Subcutaneous adipose tissue (tissue), 4 donors: ENCODE data around the gene CALD1. TPM values are rescaled to one million over a fixed set of nuclear protein-coding genes. Genes with fewer than 3 reads are reported as not detected.

Source experiments
- total RNA-seq, 4 donors: library from RNA; depleted of rRNA; stranded (reverse); fragments of >200 nt; gene quantifications; one replicate each; pipeline ENCODE4 v1.1.0, GENCODE V29; 2016
- TF ChIP-seq, protein P1 (sequence below): fragments of 450-650 bp; IDR thresholded peaks from one replicate; pipeline ENCODE4 v1.5.1; 2016; ENCODE audit warnings: low read depth, mild to moderate bottlenecking, control low read depth, antibody characterized with exemption, moderate library complexity

CALD1 gene
- total RNA-seq, 4 donors from 2014 or later: 142 to 278 (median 240) TPM

DNA sequence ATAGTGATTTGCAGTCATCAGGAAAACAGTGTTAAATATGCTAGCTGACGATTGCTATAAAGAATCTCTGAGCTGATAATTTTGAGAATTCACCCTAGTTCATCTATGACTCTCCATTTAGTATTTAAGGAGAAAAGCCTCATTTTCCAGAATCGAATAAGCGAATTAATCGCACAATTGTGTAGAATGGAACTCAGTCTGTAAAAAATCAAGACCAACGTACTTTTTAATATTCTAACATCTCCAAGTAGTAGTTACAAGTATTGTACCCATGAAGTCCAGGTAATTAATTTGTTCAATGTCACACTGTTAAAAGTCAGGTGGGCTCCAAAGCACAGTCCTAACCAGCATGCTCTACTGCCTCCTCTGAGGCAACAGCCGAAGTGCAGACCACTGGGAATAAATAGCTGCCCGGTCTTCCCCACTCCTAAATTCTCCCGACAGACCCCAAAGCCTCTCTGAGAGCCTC lies 206.5 kb downstream of the CALD1 start:
- TF ChIP-seq, protein P1, sequence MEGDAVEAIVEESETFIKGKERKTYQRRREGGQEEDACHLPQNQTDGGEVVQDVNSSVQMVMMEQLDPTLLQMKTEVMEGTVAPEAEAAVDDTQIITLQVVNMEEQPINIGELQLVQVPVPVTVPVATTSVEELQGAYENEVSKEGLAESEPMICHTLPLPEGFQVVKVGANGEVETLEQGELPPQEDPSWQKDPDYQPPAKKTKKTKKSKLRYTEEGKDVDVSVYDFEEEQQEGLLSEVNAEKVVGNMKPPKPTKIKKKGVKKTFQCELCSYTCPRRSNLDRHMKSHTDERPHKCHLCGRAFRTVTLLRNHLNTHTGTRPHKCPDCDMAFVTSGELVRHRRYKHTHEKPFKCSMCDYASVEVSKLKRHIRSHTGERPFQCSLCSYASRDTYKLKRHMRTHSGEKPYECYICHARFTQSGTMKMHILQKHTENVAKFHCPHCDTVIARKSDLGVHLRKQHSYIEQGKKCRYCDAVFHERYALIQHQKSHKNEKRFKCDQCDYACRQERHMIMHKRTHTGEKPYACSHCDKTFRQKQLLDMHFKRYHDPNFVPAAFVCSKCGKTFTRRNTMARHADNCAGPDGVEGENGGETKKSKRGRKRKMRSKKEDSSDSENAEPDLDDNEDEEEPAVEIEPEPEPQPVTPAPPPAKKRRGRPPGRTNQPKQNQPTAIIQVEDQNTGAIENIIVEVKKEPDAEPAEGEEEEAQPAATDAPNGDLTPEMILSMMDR: no peak

DNA sequence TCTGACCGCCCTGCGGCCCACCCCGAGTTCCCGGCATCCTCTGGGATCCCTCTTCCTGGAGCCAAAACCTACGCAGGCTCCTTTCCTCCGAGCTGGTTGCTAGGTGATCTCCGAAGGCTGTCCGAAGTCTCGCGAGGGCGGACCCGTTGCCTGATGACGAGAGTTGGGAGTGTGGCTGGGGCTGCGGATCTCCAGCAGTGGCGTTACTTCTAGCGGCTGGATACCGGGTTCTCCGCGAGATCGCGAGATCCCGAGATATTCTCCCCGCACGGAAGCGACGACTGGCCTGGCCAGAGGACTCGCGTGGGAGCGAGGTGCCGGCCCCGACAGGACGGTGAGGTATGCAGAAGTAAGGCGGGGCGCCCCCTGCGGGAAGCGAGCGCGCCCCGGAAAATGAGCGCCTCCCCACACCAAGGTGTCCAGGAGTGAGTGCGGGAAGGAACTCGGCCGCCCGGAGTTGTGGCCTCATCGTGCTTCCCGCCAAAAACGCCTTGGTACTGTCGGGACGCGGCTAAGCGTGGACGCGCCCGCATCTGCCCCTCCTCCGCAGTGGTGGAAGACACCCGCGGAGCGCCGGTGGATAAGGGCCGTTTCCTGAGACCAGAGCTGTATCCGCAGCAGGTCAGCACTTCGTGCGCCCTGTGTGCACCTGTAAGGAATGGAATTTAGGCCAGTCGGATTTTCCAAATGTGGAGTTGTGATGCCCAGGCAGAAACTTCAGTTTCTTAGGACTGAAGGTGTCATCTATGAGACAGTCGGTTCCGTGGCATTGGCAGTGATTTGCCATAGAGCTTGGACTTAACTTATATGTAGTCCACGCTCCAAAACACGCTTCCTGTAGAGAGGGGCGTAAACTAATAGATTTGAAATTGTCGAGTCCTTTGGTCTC lies 207.2 kb downstream of the CALD1 start, which contains the start of gene AGBL3:
Gene AGBL3, plus strand, starts transcription at position 146 of the 889 bp plus-strand sequence. CDS start 1,426 bp downstream, outside the sequence.
- TF ChIP-seq, protein P1: no peak

DNA sequence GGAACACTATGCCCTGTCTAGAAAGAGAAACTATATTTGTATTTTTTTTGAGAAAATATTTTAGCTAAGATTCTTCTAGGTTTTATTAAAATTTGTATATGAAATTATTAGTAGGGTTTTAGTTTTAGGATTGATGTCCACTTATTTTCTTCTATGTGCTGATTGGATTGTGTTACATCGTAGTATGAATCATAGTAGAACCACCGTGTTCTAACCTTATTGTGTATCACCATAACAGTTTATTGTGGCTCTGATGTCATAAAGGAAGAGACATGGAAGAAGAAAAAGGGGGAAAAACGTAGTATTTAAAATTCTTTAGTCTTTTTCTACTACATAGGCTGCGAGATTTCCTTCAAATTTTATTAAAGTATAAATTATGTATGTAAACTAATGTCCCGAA lies 208.7 kb downstream of the CALD1 start:
- TF ChIP-seq, protein P1: no peak

DNA sequence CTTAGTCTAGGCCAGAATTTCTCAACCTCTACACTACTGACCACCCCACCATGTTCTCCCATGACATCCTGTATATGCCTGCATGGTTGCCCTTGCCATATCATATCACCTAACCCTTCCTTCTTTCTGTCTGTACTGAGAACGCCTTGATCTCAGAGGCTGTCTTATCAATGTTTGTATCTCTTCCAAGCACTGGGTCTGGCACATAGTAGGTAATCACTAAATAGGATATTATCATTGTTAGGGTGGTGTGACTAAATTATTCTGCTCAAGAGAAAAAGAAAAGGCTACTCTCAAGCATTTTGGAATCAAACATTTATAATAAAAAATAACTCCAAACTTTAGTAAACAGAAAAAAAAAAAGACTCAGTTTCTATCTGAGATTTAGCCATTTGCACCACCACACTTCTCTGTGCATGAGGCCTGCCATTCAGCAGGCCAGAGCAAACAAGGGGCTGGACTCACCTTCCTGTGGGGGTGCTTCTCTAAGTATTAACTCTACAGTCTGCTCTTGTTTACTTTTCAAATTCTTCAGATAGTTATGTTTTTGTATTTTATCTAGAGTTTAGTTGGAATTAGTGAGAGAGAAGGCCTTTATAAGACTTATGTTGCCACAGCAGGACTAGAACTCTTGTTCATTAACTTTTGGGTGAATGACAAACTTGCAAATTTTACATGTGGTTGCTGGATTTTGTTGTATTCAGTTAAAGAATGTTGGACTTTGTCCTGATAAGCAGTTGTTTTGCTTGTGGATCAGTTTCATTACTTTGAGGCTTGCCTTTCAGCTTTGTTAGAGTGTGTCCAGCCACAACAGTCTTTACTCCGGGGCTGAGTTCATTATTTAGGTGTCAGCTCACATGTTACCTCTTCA lies 212.3 kb downstream of the CALD1 start:
- TF ChIP-seq, protein P1: no peak

DNA sequence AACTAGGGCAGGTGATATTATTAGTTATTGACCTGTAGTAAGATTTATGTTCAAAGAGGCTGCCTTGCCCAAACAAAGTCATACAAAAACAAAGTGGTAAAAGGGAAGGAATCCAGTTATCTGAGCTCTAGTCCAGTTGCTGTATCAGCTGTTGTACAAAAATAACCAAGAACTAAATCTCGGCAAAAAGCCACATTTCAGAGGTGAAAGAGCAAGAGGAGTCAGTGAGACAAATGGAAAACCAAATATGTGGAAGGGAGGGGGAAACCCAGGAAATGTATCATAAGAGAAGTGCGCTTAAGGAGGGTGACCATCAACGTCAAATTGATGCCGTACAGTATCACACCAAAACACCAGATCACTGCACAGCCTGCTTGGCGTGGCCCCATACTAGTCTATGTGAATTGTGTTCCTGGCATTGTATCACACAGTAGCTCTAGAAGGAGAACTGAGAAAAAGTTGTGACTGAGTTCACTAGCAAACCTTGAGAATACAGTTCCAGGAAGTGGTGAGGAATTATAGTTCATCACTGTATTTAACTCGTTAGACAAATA lies 213.3 kb downstream of the CALD1 start:
- TF ChIP-seq, protein P1: no peak

DNA sequence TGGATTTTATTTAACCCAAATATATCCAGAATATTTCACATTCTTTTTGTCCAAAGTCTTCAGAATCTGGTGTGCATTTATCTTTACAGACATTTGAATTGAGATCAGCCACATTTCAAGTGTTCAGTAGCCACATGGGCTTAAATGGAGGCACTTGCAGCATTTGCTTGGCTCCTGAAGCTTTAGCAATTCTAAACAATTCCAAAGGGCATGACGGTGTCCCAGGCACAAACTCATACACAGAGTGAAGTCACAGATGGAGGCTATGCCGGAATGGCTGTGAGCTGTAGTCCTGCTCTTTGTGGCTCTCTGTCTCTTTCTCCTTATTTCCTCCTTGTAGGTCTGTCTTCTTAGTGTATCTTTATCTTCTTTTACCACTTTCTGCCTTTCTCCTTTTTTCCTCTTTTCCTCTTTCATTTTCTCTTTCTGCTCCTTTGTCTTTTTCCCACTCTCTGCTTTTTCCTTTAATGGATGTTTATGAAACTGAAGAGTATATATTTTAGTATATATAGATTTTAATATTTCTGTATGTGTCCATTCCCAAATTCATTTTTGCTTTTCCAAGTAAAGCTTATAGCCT lies 214.5 kb downstream of the CALD1 start:
- TF ChIP-seq, protein P1: no peak
